ENCODE measurements around the gene LCT. TPM values are rescaled to one million over a fixed set of nuclear protein-coding genes. Genes with fewer than 3 reads are reported as not detected.
A peak's percentile ranks its signal among the peaks of the same experiment; 100 is the strongest.
"Not testable (repeated sequence)": the region's sequence is repeated elsewhere in the genome, so short reads cannot be mapped to it uniquely, and the experiment has no call there.

LCT gene
- not detected in 2 replicates for total RNA-seq (2014; rRNA removed)
- Bru-seq, nascent RNA: percentile 13 among the genes with signal in this experiment
- percentile 23 among the genes with signal in this experiment for BruChase-seq, experiment 1, labeled RNA remaining after a 6-hour chase
- percentile 28 among the genes with signal in this experiment for BruChase-seq, experiment 2, labeled RNA remaining after a 2-hour chase
- long read RNA-seq: 0 reads

GRCh38 chr2:135836596-135837270 is at the start of gene LCT:
LCT (minus strand) TSS chr2:135837184; CDS start chr2:135837169, 15 bp downstream.
- CTCF ChIA-PET: no interaction called here
- TF ChIP-seq EZH2 (IDR thresholded peaks at IDR 0.05; ENCODE audit: low read length, unreplicated experiment): no peak
- TF ChIP-seq CTCF (conservative IDR thresholded peaks at IDR 0.05; ENCODE audit: low read depth, low read length): no peak
- TF ChIP-seq EZH2phosphoT487 (IDR thresholded peaks at IDR 0.05; ENCODE audit: borderline replicate concordance, low read length): no peak
- BruUV-seq (replicated peaks): no TSS peak
- Histone ChIP-seq H3K9ac (ENCODE audit: low read length) (no peak within 1 kb of the TSS), H3K9me3 (ENCODE audit: low read length) (no peaks in the 10 kb centered on the region), H3K27me3 (ENCODE audit: low read length) (no peaks in the 10 kb centered on the region), H3K36me3 (ENCODE audit: low read depth, low read length) (peaks cover 5% of the 10 kb centered on the region; the same call in 1 of the 2 replicates), H3K4me3 (ENCODE audit: low read length) (no peak within 1 kb of the TSS), H3K4me2 (ENCODE audit: low read length) (no peak within 1 kb of the TSS), H2AFZ (ENCODE audit: low read length) (no peak within 1 kb of the TSS), H3F3A (ENCODE audit: low read length, unreplicated experiment) (no peaks in the 10 kb centered on the region), H3K79me2 (ENCODE audit: low read length) (no peaks in the 10 kb centered on the region), H3K27ac (ENCODE audit: low read length) (no peak within 1 kb of the TSS), H3K4me1 (ENCODE audit: insufficient read depth, low read length) (no peaks in the 10 kb centered on the region), H4K20me1 (ENCODE audit: low read length) (no peaks in the 10 kb centered on the region), H3K9me2 (replicated peaks; ENCODE audit: low read length) (no peaks in the 10 kb centered on the region)
- intact Hi-C loops (cut with micrococcal nuclease): no loop called here
- no peak for ATAC-seq
- POLR2A ChIA-PET (ENCODE audit: unreplicated experiment): no interaction called here
- no peak for DNase-seq

DNA sequence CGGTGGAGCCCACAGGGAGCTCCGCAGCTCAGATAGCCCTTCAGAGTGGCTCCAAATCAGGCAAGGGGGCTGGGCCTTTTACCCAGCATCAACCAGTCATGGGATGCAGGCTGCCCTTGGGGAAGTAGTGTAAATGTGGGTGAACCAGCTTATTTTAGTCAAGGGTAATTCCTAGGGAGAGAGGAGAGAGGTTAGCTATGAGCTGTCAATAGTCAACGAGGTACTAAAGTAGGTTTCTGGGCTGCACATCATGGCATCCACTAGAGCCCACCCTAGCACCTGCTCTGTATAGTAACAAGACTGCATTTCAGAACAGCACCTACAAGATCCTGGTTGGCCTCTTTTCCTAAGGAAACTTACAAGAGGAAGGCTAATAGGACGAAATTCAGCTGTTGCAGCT is 48.7 kb upstream of the LCT start:
- Histone ChIP-seq H3K4me1 (ENCODE audit: insufficient read depth, low read length) (no peaks in the 10 kb centered on the region), H3K9me3 (ENCODE audit: low read length) (no peaks in the 10 kb centered on the region), H3K4me2 (ENCODE audit: low read length) (no peak overlapping the region), H3K9ac (ENCODE audit: low read length) (no peak overlapping the region), H2AFZ (ENCODE audit: low read length) (no peak overlapping the region), H3F3A (ENCODE audit: low read length, unreplicated experiment) (no peaks in the 10 kb centered on the region), H3K4me3 (ENCODE audit: low read length) (no peak overlapping the region), H3K9me2 (replicated peaks; ENCODE audit: low read length) (no peaks in the 10 kb centered on the region), H3K36me3 (ENCODE audit: low read depth, low read length) (no peaks in the 10 kb centered on the region), H3K79me2 (ENCODE audit: low read length) (no peaks in the 10 kb centered on the region), H4K20me1 (ENCODE audit: low read length) (no peaks in the 10 kb centered on the region), H3K27ac (ENCODE audit: low read length) (no peak overlapping the region), H3K27me3 (ENCODE audit: low read length) (no peaks in the 10 kb centered on the region)
- ChIA-PET POLR2A (ENCODE audit: unreplicated experiment) (no interaction called here), CTCF (no interaction called here)
- ATAC-seq: no peak
- DNase-seq: no peak
- intact Hi-C loops (cut with micrococcal nuclease): no loop called here
- no TSS peak for BruUV-seq (replicated peaks)
- TF ChIP-seq EZH2 (IDR thresholded peaks at IDR 0.05; ENCODE audit: low read length, unreplicated experiment) (no peak), CTCF (conservative IDR thresholded peaks at IDR 0.05; ENCODE audit: low read depth, low read length) (no peak), EZH2phosphoT487 (IDR thresholded peaks at IDR 0.05; ENCODE audit: borderline replicate concordance, low read length) (no peak)

- intact Hi-C loops (cut with micrococcal nuclease): no loop called here
- H3K4me1 ChIP-seq (ENCODE audit: insufficient read depth, low read length): no peaks in the 10 kb centered on the region
- no peak for TF ChIP-seq CTCF (conservative IDR thresholded peaks at IDR 0.05; ENCODE audit: low read depth, low read length)
- no peak for TF ChIP-seq EZH2 (IDR thresholded peaks at IDR 0.05; ENCODE audit: low read length, unreplicated experiment)
- TF ChIP-seq EZH2phosphoT487 (IDR thresholded peaks at IDR 0.05; ENCODE audit: borderline replicate concordance, low read length): no peak
- POLR2A ChIA-PET (ENCODE audit: unreplicated experiment): no interaction called here
- ATAC-seq (no peak), DNase-seq (no peak)
- CTCF ChIA-PET: no interaction called here
- no peak overlapping the region for H3K4me2 ChIP-seq (ENCODE audit: low read length)
- no peak overlapping the region for H3K9ac ChIP-seq (ENCODE audit: low read length)
- no peaks in the 10 kb centered on the region for H3K79me2 ChIP-seq (ENCODE audit: low read length)
- no peaks in the 10 kb centered on the region for H3F3A ChIP-seq (ENCODE audit: low read length, unreplicated experiment)
- H4K20me1 ChIP-seq (ENCODE audit: low read length): no peaks in the 10 kb centered on the region
- no peaks in the 10 kb centered on the region for H3K27me3 ChIP-seq (ENCODE audit: low read length)
- no peaks in the 10 kb centered on the region for H3K36me3 ChIP-seq (ENCODE audit: low read depth, low read length)
- H3K9me3 ChIP-seq (ENCODE audit: low read length): no peaks in the 10 kb centered on the region
- no peak overlapping the region for H3K4me3 ChIP-seq (ENCODE audit: low read length)
- no peak overlapping the region for H2AFZ ChIP-seq (ENCODE audit: low read length)
- H3K27ac ChIP-seq (ENCODE audit: low read length): no peak overlapping the region
- no TSS peak for BruUV-seq (replicated peaks)
- no peaks in the 10 kb centered on the region for H3K9me2 ChIP-seq (replicated peaks; ENCODE audit: low read length)
These were observed 45.4 kb upstream of the LCT start for GRCh38 chr2:135882415-135882814.

DNA sequence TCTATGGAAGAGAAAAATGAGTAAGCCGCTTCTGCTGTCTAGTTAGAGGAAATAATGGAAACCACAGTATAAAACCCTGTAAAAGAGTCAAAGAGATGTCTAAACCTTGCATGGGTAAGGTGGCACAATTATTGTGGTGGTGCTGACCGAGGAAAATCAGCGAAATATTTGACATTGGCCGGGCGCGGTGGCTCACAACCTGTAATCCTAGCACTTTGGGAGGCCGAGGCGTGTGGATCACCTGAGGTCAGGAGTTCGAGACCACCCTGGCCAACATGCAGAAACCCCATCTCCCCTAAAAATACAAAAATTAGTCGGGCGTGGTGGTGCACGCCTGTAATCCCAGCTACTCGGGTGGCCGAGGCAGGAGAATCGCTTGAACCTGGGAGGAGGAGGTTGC is 39.8 kb upstream of the LCT start:
- H3K4me2 ChIP-seq (ENCODE audit: low read length): peak overlapping the region; percentile 80
- peaks cover 27% of the 10 kb centered on the region for H4K20me1 ChIP-seq (ENCODE audit: low read length)
- H3K36me3 ChIP-seq (ENCODE audit: low read depth, low read length); H3K27ac ChIP-seq (ENCODE audit: low read length); H3K9me2 ChIP-seq (replicated peaks; ENCODE audit: low read length); H3K27me3 ChIP-seq (ENCODE audit: low read length); ATAC-seq; DNase-seq; H3F3A ChIP-seq (ENCODE audit: low read length, unreplicated experiment); H3K9me3 ChIP-seq (ENCODE audit: low read length); intact Hi-C loops (cut with micrococcal nuclease); BruUV-seq (replicated peaks): not testable (repeated sequence)
- peak overlapping the region; percentile 89 for H3K4me3 ChIP-seq (ENCODE audit: low read length)
- H3K79me2 ChIP-seq (ENCODE audit: low read length): peaks cover 36% of the 10 kb centered on the region
- H3K4me1 ChIP-seq (ENCODE audit: insufficient read depth, low read length): peaks cover 17% of the 10 kb centered on the region
- ChIA-PET CTCF (interaction anchor here (0.7 to 1.0 kb wide), 2 partner anchors 37 to 369 kb away, joined by 4 to 5 read pairs; no protein-coding TSS in a partner anchor), POLR2A (ENCODE audit: unreplicated experiment) (interaction anchor here (0.6 to 0.7 kb wide), 2 partner anchors 11 to 17 kb away, joined by 3 to 4 read pairs; no protein-coding TSS in a partner anchor)
- H3K9ac ChIP-seq (ENCODE audit: low read length): peak overlapping the region; percentile 97; the same call in 1 of the 2 replicates
- peak overlapping the region; percentile 89 for H2AFZ ChIP-seq (ENCODE audit: low read length)
